ENCODE results near the gene SLC51B.

The SLC51B gene

DNA sequence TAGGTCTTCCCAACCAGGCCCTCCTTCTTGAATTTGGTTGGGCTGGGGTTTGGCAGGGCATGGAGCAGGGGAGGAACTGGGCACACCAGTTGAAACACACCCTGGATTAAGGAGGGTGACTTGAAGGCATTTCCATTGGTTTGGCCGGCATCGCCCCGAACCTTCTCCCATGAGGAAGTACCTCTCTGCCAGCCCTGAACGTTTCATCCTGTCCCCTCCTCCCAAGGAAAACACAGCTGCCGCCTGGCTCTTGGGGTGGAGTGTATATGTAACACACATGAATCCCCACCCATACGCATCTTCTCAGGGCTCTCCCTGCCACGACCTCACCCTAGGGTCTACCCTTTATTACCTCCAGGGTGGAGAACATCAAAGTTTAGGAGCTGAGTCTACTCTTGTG is 55.3 kb downstream of the SLC51B start:
- DNase-seq (ENCODE audit: low spot score): no peak

DNA sequence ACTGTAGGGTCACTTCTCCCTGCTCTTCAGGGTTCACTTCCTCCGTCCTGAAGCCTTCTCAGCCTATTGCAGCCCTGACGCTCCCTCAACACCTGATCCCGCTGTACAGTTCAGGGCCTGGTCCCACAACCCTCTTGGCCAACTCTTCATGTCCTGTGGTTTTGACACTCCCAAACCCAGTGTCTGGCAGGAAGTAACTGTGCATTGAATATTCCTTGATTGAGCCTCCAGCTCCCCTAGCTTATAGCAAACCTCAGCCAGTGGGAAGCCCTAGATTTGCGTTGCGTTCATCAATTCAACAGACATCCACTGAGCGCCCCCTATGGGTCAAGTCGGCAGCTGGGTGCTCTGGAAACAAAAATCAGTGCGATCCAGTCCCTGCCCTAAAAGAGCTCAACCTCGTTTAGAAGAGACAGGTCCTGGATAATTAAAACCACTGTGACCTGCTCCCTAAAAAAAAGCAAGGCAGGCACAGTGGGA is 56.3 kb downstream of the SLC51B start:
- DNase-seq (ENCODE audit: low spot score): peak; percentile 43

DNA sequence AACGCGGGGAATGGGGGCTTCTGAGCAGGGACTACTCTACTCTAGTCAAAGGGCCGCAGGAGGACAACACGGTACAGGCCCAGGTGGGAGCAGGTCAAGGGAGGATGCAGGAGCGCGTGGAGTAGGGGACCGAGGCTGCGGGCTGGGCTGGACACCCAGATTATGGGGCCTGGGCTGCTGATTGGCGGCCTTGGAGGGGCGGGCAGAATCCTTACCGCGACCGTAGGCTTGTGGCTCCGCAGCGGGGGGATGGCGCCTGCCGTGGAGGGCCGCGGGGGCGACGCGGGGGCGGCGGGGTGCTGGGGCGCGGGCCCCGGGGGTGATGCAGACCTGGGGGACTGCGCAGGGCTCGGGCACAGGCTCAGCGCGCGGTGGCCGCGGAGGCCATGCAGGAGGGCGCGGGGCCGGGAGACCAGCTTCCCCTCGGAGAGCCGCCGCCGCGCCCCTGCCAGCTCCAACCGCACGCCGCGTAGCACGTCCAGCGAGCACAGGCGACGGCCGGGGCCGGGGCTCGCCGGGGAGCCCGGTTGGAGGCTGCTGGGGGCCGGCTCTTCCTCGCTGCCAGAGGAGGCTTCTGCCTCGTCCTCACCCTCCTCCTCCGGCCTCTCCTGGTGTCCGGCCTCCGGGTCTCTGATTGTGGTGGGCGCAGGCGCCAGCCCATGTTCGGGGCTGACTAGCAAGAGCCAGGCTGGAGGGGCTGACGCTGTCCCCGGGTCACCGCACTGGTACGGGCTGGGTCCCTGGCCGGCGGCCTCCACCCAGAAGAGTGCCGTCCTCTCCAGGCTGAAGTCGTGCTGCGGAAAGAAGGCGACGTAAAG is 56.9 kb downstream of the SLC51B start:
- no peak for DNase-seq (ENCODE audit: low spot score)

DNA sequence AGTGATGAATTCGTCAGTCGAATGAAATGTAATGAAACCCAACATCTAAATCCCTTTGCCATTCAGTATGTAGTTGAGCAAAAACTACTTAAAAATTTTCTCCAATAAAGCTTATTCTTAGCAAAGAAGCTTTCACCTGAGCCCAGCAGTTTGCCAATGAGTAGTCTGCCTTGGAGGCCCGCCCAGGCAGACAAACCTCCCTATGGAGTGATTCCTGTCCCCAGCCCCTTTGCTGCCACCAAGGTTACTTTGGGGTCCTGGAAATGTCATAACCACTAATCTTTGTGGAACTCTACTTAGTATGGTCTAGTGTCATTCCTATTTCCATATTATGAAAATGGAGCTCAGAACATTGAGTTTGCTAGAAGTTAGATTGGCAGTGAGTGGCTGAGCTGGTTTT is 57.7 kb downstream of the SLC51B start:
- no peak for DNase-seq (ENCODE audit: low spot score)
